BE2C (cell line): ENCODE measurements around the gene SLC12A3.
"Not testable (repeated sequence)": the region's sequence is repeated elsewhere in the genome, so short reads cannot be mapped to it uniquely, and the experiment has no call there.

Experiments used
- DNase-seq: peaks from one replicate; pipeline ENCODE4 v3.0.0-alpha.2; 2020
- H3K27me3 ChIP-seq: fragments of 250-450 bp; sonication (Bioruptor Pico); 2 replicates; pipeline ENCODE4 v1.5.1; 2020; ENCODE audit warnings: mild to moderate bottlenecking
- H3K36me3 ChIP-seq: fragments of 250-450 bp; sonication (Bioruptor Pico); 2 replicates; pipeline ENCODE4 v1.5.1; 2020; ENCODE audit warnings: mild to moderate bottlenecking
- H3K4me1 ChIP-seq: fragments of 250-450 bp; sonication (Bioruptor Pico); 2 replicates; pipeline ENCODE4 v1.5.1; 2020
- H3K4me3 ChIP-seq: 2 replicates; pipeline ENCODE4 v1.5.1; 2011; ENCODE audit warnings: low read depth, low read length
- H3K9me3 ChIP-seq: fragments of 250-450 bp; sonication (Bioruptor Pico); 2 replicates; pipeline ENCODE4 v1.5.1; 2020
- CTCF ChIP-seq: IDR thresholded peaks from 2 replicates; pipeline ENCODE4 v1.5.1; 2012; ENCODE audit warnings: mild to moderate bottlenecking, low read depth, low read length

Gene SLC12A3

GRCh38 chr16:56879276-56879675 lies 14.3 kb downstream of the SLC12A3 start:
- Histone ChIP-seq H3K36me3 (no peaks in the 10 kb centered on the region), H3K4me3 (no peak overlapping the region), H3K27me3 (no peaks in the 10 kb centered on the region), H3K9me3 (no peaks in the 10 kb centered on the region), H3K4me1 (peaks cover 16% of the 10 kb centered on the region)
- TF ChIP-seq CTCF, result no peak
- no peak for DNase-seq

GRCh38 chr16:56880176-56880575 lies 15.2 kb downstream of the SLC12A3 start:
- H3K27me3 ChIP-seq, result no peaks in the 10 kb centered on the region
- H3K9me3 ChIP-seq, result no peaks in the 10 kb centered on the region; the same call in 1 of the 2 replicates
- TF ChIP-seq CTCF, result no peak
- H3K36me3 ChIP-seq, result no peaks in the 10 kb centered on the region
- DNase-seq, result no peak
- no peak overlapping the region for H3K4me3 ChIP-seq
- H3K4me1 ChIP-seq, result peaks cover 10% of the 10 kb centered on the region

GRCh38 chr16:56880685-56881084 lies 15.7 kb downstream of the SLC12A3 start:
- no peaks in the 10 kb centered on the region for H3K27me3 ChIP-seq
- no peaks in the 10 kb centered on the region for H3K36me3 ChIP-seq
- DNase-seq, result no peak
- TF ChIP-seq CTCF, result no peak
- H3K4me1 ChIP-seq, result peaks cover 6% of the 10 kb centered on the region
- no peak overlapping the region for H3K4me3 ChIP-seq
- no peaks in the 10 kb centered on the region; the same call in none of the 2 replicates for H3K9me3 ChIP-seq

- Histone ChIP-seq H3K36me3 (no peaks in the 10 kb centered on the region), H3K4me1 (no peaks in the 10 kb centered on the region), H3K27me3 (no peaks in the 10 kb centered on the region), H3K4me3 (no peak overlapping the region), H3K9me3 (no peaks in the 10 kb centered on the region; the same call in none of the 2 replicates)
- no peak for TF ChIP-seq CTCF
- no peak for DNase-seq
Measured at GRCh38 chr16:56882077-56882800, 17.2 kb downstream of the SLC12A3 start.

- Histone ChIP-seq H3K36me3 (no peaks in the 10 kb centered on the region), H3K27me3 (no peaks in the 10 kb centered on the region), H3K9me3 (no peaks in the 10 kb centered on the region; the same call in none of the 2 replicates), H3K4me1 (no peaks in the 10 kb centered on the region), H3K4me3 (no peak overlapping the region)
- DNase-seq, result no peak
- TF ChIP-seq CTCF, result no peak
Measured at GRCh38 chr16:56883586-56883985, 18.6 kb downstream of the SLC12A3 start.

- no peaks in the 10 kb centered on the region; the same call in none of the 2 replicates for H3K9me3 ChIP-seq
- DNase-seq, result no peak
- no peak for TF ChIP-seq CTCF
- H3K27me3 ChIP-seq, result no peaks in the 10 kb centered on the region
- H3K4me3 ChIP-seq, result no peak overlapping the region
- no peaks in the 10 kb centered on the region for H3K4me1 ChIP-seq
- H3K36me3 ChIP-seq, result no peaks in the 10 kb centered on the region
Measured at GRCh38 chr16:56884026-56884582, 19.1 kb downstream of the SLC12A3 start.

- not testable (repeated sequence) for H3K27me3 ChIP-seq, H3K4me1 ChIP-seq, DNase-seq, H3K9me3 ChIP-seq, H3K4me3 ChIP-seq, H3K36me3 ChIP-seq
Measured at GRCh38 chr16:56884929-56885328, 19.9 kb downstream of the SLC12A3 start.
